Liver (tissue), 3 donors: ENCODE data around the gene ANKS1A.

Experiments
- EGR1 ChIP-seq, 2 donors: IDR thresholded peaks; 2 replicates each; pipeline ENCODE4 v1.6.1; 2016 to 2018; ENCODE audit warnings: antibody characterized with exemption in 2 of 2, low read depth in 2 of 2
- GABPA ChIP-seq, 2 donors: IDR thresholded peaks in 1 of 2; conservative IDR thresholded peaks in 1 of 2; 2 replicates each; pipeline ENCODE4 v1.6.1; 2016; ENCODE audit warnings: antibody characterized with exemption in 2 of 2, mild to moderate bottlenecking in 1 of 2, moderate library complexity in 1 of 2
- HNF4G ChIP-seq: IDR thresholded peaks from 2 replicates; pipeline ENCODE4 v1.6.1; 2016; ENCODE audit warnings: antibody characterized with exemption
- NR2F2 ChIP-seq: IDR thresholded peaks from 2 replicates; pipeline ENCODE4 v1.6.1; 2016; ENCODE audit warnings: antibody characterized with exemption
- RAD21 ChIP-seq, 2 donors: IDR thresholded peaks; 2 replicates each; pipeline ENCODE4 v1.6.1; 2016; ENCODE audit warnings: antibody characterized with exemption in 2 of 2, mild to moderate bottlenecking in 2 of 2
- SP1 ChIP-seq: IDR thresholded peaks from 2 replicates; pipeline ENCODE4 v1.6.1; 2018; ENCODE audit warnings: antibody characterized with exemption, mild to moderate bottlenecking
- YY1 ChIP-seq: IDR thresholded peaks from 2 replicates; pipeline ENCODE4 v1.6.1; 2016; ENCODE audit warnings: antibody characterized with exemption, mild to moderate bottlenecking
- TF ChIP-seq, protein P1 (sequence below): fragments of 150-350 bp; IDR thresholded peaks from 2 replicates; pipeline ENCODE4 v1.5.1; 2017; ENCODE audit warnings: improper control_type of control experiment, low read depth, low read length; ENCODE audit not compliant: missing input control
- TF ChIP-seq, protein P2 (sequence below): IDR thresholded peaks from 2 replicates; pipeline ENCODE4 v1.6.1; 2016; ENCODE audit warnings: antibody characterized with exemption
- TF ChIP-seq, protein P3 (sequence below): IDR thresholded peaks from 2 replicates; pipeline ENCODE4 v1.6.1; 2016; ENCODE audit warnings: antibody characterized with exemption, mild to moderate bottlenecking
- TF ChIP-seq, protein P4 (sequence below): IDR thresholded peaks from 2 replicates; pipeline ENCODE4 v1.6.1; 2016; ENCODE audit warnings: antibody characterized with exemption
- donor health status: healthy.
- donor health status: healthy.

DNA sequence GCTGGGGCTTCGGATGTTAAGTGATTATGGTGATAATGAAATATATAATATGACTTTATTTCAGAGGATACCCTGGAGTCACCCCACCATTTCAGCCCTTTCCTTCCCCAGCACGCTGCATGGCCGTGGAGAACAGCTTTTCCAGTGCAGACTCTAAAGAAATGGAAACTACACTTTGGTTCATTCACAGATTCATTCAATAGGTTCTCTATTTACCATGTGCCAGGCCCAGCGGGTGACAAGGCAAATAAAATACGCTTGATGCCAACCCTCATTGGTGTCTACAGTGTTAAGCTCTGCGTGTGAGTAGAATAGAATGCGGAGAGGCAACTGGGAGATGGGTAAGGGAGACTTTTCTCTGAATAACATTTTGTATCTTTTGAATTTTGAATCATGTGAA is 162.3 kb downstream of the ANKS1A start:
- no peak for TF ChIP-seq HNF4G
- TF ChIP-seq, protein P1, sequence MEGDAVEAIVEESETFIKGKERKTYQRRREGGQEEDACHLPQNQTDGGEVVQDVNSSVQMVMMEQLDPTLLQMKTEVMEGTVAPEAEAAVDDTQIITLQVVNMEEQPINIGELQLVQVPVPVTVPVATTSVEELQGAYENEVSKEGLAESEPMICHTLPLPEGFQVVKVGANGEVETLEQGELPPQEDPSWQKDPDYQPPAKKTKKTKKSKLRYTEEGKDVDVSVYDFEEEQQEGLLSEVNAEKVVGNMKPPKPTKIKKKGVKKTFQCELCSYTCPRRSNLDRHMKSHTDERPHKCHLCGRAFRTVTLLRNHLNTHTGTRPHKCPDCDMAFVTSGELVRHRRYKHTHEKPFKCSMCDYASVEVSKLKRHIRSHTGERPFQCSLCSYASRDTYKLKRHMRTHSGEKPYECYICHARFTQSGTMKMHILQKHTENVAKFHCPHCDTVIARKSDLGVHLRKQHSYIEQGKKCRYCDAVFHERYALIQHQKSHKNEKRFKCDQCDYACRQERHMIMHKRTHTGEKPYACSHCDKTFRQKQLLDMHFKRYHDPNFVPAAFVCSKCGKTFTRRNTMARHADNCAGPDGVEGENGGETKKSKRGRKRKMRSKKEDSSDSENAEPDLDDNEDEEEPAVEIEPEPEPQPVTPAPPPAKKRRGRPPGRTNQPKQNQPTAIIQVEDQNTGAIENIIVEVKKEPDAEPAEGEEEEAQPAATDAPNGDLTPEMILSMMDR = no peak
- TF ChIP-seq RAD21 (IDR thresholded peaks at IDR 0.05) = no peak
- TF ChIP-seq, protein P2, sequence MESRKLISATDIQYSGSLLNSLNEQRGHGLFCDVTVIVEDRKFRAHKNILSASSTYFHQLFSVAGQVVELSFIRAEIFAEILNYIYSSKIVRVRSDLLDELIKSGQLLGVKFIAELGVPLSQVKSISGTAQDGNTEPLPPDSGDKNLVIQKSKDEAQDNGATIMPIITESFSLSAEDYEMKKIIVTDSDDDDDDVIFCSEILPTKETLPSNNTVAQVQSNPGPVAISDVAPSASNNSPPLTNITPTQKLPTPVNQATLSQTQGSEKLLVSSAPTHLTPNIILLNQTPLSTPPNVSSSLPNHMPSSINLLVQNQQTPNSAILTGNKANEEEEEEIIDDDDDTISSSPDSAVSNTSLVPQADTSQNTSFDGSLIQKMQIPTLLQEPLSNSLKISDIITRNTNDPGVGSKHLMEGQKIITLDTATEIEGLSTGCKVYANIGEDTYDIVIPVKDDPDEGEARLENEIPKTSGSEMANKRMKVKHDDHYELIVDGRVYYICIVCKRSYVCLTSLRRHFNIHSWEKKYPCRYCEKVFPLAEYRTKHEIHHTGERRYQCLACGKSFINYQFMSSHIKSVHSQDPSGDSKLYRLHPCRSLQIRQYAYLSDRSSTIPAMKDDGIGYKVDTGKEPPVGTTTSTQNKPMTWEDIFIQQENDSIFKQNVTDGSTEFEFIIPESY = no peak
- no peak for TF ChIP-seq GABPA (IDR thresholded peaks at IDR 0.05 in 1 of 2, conservative IDR thresholded peaks at IDR 0.05 in 1 of 2)
- TF ChIP-seq, protein P3, sequence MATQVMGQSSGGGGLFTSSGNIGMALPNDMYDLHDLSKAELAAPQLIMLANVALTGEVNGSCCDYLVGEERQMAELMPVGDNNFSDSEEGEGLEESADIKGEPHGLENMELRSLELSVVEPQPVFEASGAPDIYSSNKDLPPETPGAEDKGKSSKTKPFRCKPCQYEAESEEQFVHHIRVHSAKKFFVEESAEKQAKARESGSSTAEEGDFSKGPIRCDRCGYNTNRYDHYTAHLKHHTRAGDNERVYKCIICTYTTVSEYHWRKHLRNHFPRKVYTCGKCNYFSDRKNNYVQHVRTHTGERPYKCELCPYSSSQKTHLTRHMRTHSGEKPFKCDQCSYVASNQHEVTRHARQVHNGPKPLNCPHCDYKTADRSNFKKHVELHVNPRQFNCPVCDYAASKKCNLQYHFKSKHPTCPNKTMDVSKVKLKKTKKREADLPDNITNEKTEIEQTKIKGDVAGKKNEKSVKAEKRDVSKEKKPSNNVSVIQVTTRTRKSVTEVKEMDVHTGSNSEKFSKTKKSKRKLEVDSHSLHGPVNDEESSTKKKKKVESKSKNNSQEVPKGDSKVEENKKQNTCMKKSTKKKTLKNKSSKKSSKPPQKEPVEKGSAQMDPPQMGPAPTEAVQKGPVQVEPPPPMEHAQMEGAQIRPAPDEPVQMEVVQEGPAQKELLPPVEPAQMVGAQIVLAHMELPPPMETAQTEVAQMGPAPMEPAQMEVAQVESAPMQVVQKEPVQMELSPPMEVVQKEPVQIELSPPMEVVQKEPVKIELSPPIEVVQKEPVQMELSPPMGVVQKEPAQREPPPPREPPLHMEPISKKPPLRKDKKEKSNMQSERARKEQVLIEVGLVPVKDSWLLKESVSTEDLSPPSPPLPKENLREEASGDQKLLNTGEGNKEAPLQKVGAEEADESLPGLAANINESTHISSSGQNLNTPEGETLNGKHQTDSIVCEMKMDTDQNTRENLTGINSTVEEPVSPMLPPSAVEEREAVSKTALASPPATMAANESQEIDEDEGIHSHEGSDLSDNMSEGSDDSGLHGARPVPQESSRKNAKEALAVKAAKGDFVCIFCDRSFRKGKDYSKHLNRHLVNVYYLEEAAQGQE = no peak
- no peak for TF ChIP-seq SP1
- TF ChIP-seq, protein P4, sequence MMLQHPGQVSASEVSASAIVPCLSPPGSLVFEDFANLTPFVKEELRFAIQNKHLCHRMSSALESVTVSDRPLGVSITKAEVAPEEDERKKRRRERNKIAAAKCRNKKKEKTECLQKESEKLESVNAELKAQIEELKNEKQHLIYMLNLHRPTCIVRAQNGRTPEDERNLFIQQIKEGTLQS = no peak
- TF ChIP-seq YY1 = no peak
- no peak for TF ChIP-seq NR2F2
- TF ChIP-seq EGR1 (IDR thresholded peaks at IDR 0.05; ENCODE audit: low read depth in 2 of 2) = no peak
